Fibroblast of gingiva (primary cell): ENCODE measurements around the gene POLK.
"Not testable (repeated sequence)": the region's sequence is repeated elsewhere in the genome, so short reads cannot be mapped to it uniquely, and the experiment has no call there.

Source experiments
- DNase-seq: peaks from one replicate; pipeline ENCODE4 v3.0.0-alpha.2; 2011; ENCODE audit warnings: low read depth

POLK gene

GRCh38 chr5:75551471-75551870 is 39.8 kb downstream of the POLK start:
- DNase-seq = peak; percentile 36

GRCh38 chr5:75552764-75553163 is 41.1 kb downstream of the POLK start:
- DNase-seq = no peak

- no peak for DNase-seq
Measured at GRCh38 chr5:75553358-75553757, 41.7 kb downstream of the POLK start.

- no peak for DNase-seq
Measured at GRCh38 chr5:75558221-75558620, 46.5 kb downstream of the POLK start.

- DNase-seq = peak; percentile 11
Measured at GRCh38 chr5:75558981-75559632, 47.4 kb downstream of the POLK start.

GRCh38 chr5:75560655-75561054 is 49.0 kb downstream of the POLK start:
- not testable (repeated sequence) for DNase-seq

- DNase-seq = not testable (repeated sequence)
Measured at GRCh38 chr5:75565991-75566709, 54.5 kb downstream of the POLK start.

- DNase-seq = peak; percentile 82
Measured at GRCh38 chr5:75566710-75567309, 55.1 kb downstream of the POLK start.

- DNase-seq = no peak
Measured at GRCh38 chr5:75567710-75568109, 56.0 kb downstream of the POLK start.

GRCh38 chr5:75568202-75568601 is 56.5 kb downstream of the POLK start:
- no peak for DNase-seq

- DNase-seq = no peak
Measured at GRCh38 chr5:75571547-75571946, 59.9 kb downstream of the POLK start.

- no peak for DNase-seq
Measured at GRCh38 chr5:75574791-75575190, 63.1 kb downstream of the POLK start.

GRCh38 chr5:75578280-75578679 is 66.6 kb downstream of the POLK start:
- not testable (repeated sequence) for DNase-seq

GRCh38 chr5:75584641-75585040 is 73.0 kb downstream of the POLK start:
- DNase-seq = no peak

- no peak for DNase-seq
Measured at GRCh38 chr5:75588666-75589065, 77.0 kb downstream of the POLK start.

GRCh38 chr5:75600535-75600934 is 88.8 kb downstream of the POLK start:
- no peak for DNase-seq

- DNase-seq = no peak
Measured at GRCh38 chr5:75601567-75601966, 89.9 kb downstream of the POLK start.

- DNase-seq = no peak
Measured at GRCh38 chr5:75601996-75602395, 90.3 kb downstream of the POLK start.

- no peak for DNase-seq
Measured at GRCh38 chr5:75603371-75603770, 91.7 kb downstream of the POLK start.

- no peak for DNase-seq
Measured at GRCh38 chr5:75603821-75604220, 92.1 kb downstream of the POLK start.

- not testable (repeated sequence) for DNase-seq
Measured at GRCh38 chr5:75607341-75607740, 95.7 kb downstream of the POLK start.

- DNase-seq = no peak
Measured at GRCh38 chr5:75608870-75609269, 97.2 kb downstream of the POLK start.

GRCh38 chr5:75610201-75610600 is 98.5 kb downstream of the POLK start:
- no peak for DNase-seq
